ENCODE data around the gene SUGP1.

The SUGP1 gene

GRCh38 chr19:19294914-19295313 lies 25.4 kb downstream of the SUGP1 start:
- FAIRE-seq, result no peak

GRCh38 chr19:19292607-19293006 lies 27.7 kb downstream of the SUGP1 start:
- FAIRE-seq, result no peak

- FAIRE-seq, result no peak
Observed at GRCh38 chr19:19285686-19286085, 34.6 kb downstream of the SUGP1 start.

GRCh38 chr19:19280561-19280960 lies 39.7 kb downstream of the SUGP1 start:
- no peak for FAIRE-seq

GRCh38 chr19:19279853-19280252 lies 40.5 kb downstream of the SUGP1 start:
- no peak for FAIRE-seq

- FAIRE-seq, result no peak
Observed at GRCh38 chr19:19279062-19279612, 41.2 kb downstream of the SUGP1 start.

GRCh38 chr19:19278315-19278714 lies 42.0 kb downstream of the SUGP1 start:
- no peak for FAIRE-seq

GRCh38 chr19:19276851-19277250 lies 43.5 kb downstream of the SUGP1 start:
- FAIRE-seq, result no peak

- no peak for FAIRE-seq
Observed at GRCh38 chr19:19276386-19276785, 43.9 kb downstream of the SUGP1 start.

GRCh38 chr19:19274716-19275565 lies 45.4 kb downstream of the SUGP1 start:
- FAIRE-seq, result no peak

GRCh38 chr19:19274146-19274545 lies 46.2 kb downstream of the SUGP1 start:
- FAIRE-seq, result no peak

- no peak for FAIRE-seq
Observed at GRCh38 chr19:19271828-19272599, 48.3 kb downstream of the SUGP1 start.

GRCh38 chr19:19270749-19271571 lies 49.3 kb downstream of the SUGP1 start:
- FAIRE-seq, result no peak

- FAIRE-seq, result no peak
Observed at GRCh38 chr19:19269952-19270694, 50.2 kb downstream of the SUGP1 start.

GRCh38 chr19:19268453-19269385 lies 51.6 kb downstream of the SUGP1 start:
- FAIRE-seq, result no peak

GRCh38 chr19:19267305-19267704 lies 53.0 kb downstream of the SUGP1 start:
- FAIRE-seq, result no peak

GRCh38 chr19:19263886-19264487 lies 56.3 kb downstream of the SUGP1 start:
- no peak for FAIRE-seq

GRCh38 chr19:19262190-19263057 lies 57.9 kb downstream of the SUGP1 start:
- FAIRE-seq, result no peak
